ENCODE measurements around the gene NPC2. TPM values are rescaled to one million over a fixed set of nuclear protein-coding genes. Genes with fewer than 3 reads are reported as not detected.
A peak's percentile ranks its signal among the peaks of the same experiment; 100 is the strongest.

The NPC2 gene
- total and polyA plus RNA-seq, 5 donors from 2014 or later: 33.1 to 144 (median 102) TPM

GRCh38 chr14:74504874-74505720 lies 12.0 kb upstream of the NPC2 start:
- no peaks in the 10 kb centered on the region for H3K27me3 ChIP-seq (ENCODE audit: control insufficient read depth, insufficient read depth, low read length)
- no peak for ATAC-seq (ENCODE audit: low read depth in 2 of 2)
- DNase-seq: no peak
- H3K4me1 ChIP-seq (ENCODE audit: control insufficient read depth, insufficient read depth, low read length, poor library complexity, severe bottlenecking): no peaks in the 10 kb centered on the region
- no peak overlapping the region for H3K27ac ChIP-seq (ENCODE audit: insufficient read depth, low read length, poor library complexity, severe bottlenecking)
- no peak overlapping the region for H3K4me3 ChIP-seq (ENCODE audit: low read depth, low read length)
- no peaks in the 10 kb centered on the region for H3K36me3 ChIP-seq (ENCODE audit: control insufficient read depth, insufficient read depth, low read length)
- Mint-ChIP-seq H3K4me1 (peaks cover 0 to 7% (median 3%) of the 10 kb centered on the region in 4 donors), H3K36me3 (no peaks in the 10 kb centered on the region), H3K9me3 (no peaks in the 10 kb centered on the region), H3K4me3 (no peak overlapping the region), H3K27ac (no peak overlapping the region), H3K27me3 (no peaks in the 10 kb centered on the region)
- no peaks in the 10 kb centered on the region for H3K9me3 ChIP-seq (ENCODE audit: control insufficient read depth in 2 of 2, low read length in 2 of 2)

- no peaks in the 10 kb centered on the region for H3K9me3 Mint-ChIP-seq
- no peaks in the 10 kb centered on the region for H3K9me3 ChIP-seq (ENCODE audit: control insufficient read depth in 2 of 2, low read length in 2 of 2)
- DNase-seq (no peak), ATAC-seq (ENCODE audit: low read depth in 2 of 2) (no peak)
- H3K27ac Mint-ChIP-seq: peak overlapping the region in 2 of 3 donors; percentile 11 to 60
- H3K4me3 Mint-ChIP-seq: no peak overlapping the region
- H3K27ac ChIP-seq (ENCODE audit: insufficient read depth, low read length, poor library complexity, severe bottlenecking): no peak overlapping the region
- no peaks in the 10 kb centered on the region for H3K36me3 Mint-ChIP-seq
- no peak overlapping the region for H3K4me3 ChIP-seq (ENCODE audit: low read depth, low read length)
- H3K36me3 ChIP-seq (ENCODE audit: control insufficient read depth, insufficient read depth, low read length): no peaks in the 10 kb centered on the region
- H3K4me1 ChIP-seq (ENCODE audit: control insufficient read depth, insufficient read depth, low read length, poor library complexity, severe bottlenecking): no peaks in the 10 kb centered on the region
- H3K4me1 Mint-ChIP-seq: peaks cover 0 to 7% (median 5%) of the 10 kb centered on the region in 4 donors
- H3K27me3 Mint-ChIP-seq: no peaks in the 10 kb centered on the region
- H3K27me3 ChIP-seq (ENCODE audit: control insufficient read depth, insufficient read depth, low read length): no peaks in the 10 kb centered on the region
These were observed 11.3 kb upstream of the NPC2 start for GRCh38 chr14:74504412-74504811.

- Mint-ChIP-seq H3K27ac (peak overlapping the region in 2 of 3 donors; percentile 11 to 60), H3K4me3 (no peak overlapping the region), H3K4me1 (peaks cover 0 to 11% (median 8%) of the 10 kb centered on the region in 4 donors)
These were observed 10.8 kb upstream of the NPC2 start for GRCh38 chr14:74503938-74504335.

GRCh38 chr14:74503291-74503937 lies 10.3 kb upstream of the NPC2 start:
- Histone ChIP-seq H3K27me3 (ENCODE audit: control insufficient read depth, insufficient read depth, low read length) (no peaks in the 10 kb centered on the region), H3K36me3 (ENCODE audit: control insufficient read depth, insufficient read depth, low read length) (no peaks in the 10 kb centered on the region), H3K4me1 (ENCODE audit: control insufficient read depth, insufficient read depth, low read length, poor library complexity, severe bottlenecking) (no peaks in the 10 kb centered on the region), H3K9me3 (ENCODE audit: control insufficient read depth in 2 of 2, low read length in 2 of 2) (no peaks in the 10 kb centered on the region), H3K27ac (ENCODE audit: insufficient read depth, low read length, poor library complexity, severe bottlenecking) (no peak overlapping the region), H3K4me3 (ENCODE audit: low read depth, low read length) (no peak overlapping the region)
- Mint-ChIP-seq H3K4me1 (peaks cover 0 to 11% (median 9%) of the 10 kb centered on the region in 4 donors), H3K9me3 (no peaks in the 10 kb centered on the region), H3K36me3 (peaks cover 2% of the 10 kb centered on the region), H3K27me3 (no peaks in the 10 kb centered on the region), H3K27ac (no peak overlapping the region), H3K4me3 (no peak overlapping the region)
- ATAC-seq (ENCODE audit: low read depth in 2 of 2): no peak
- no peak for DNase-seq

More at GRCh38 chr14:74503938-74504335, 10.8 kb upstream of the NPC2 start:
- H3K27me3 ChIP-seq (ENCODE audit: control insufficient read depth, insufficient read depth, low read length): no peaks in the 10 kb centered on the region
- H3K36me3 ChIP-seq (ENCODE audit: control insufficient read depth, insufficient read depth, low read length): no peaks in the 10 kb centered on the region
- no peak for ATAC-seq (ENCODE audit: low read depth in 2 of 2)
- DNase-seq: no peak
- H3K9me3 ChIP-seq (ENCODE audit: control insufficient read depth in 2 of 2, low read length in 2 of 2): no peaks in the 10 kb centered on the region
- no peaks in the 10 kb centered on the region for H3K9me3 Mint-ChIP-seq
- no peaks in the 10 kb centered on the region for H3K36me3 Mint-ChIP-seq
- H3K27ac ChIP-seq (ENCODE audit: insufficient read depth, low read length, poor library complexity, severe bottlenecking): no peak overlapping the region
- no peak overlapping the region for H3K4me3 ChIP-seq (ENCODE audit: low read depth, low read length)
- no peaks in the 10 kb centered on the region for H3K4me1 ChIP-seq (ENCODE audit: control insufficient read depth, insufficient read depth, low read length, poor library complexity, severe bottlenecking)
- H3K27me3 Mint-ChIP-seq: no peaks in the 10 kb centered on the region

- Mint-ChIP-seq H3K36me3 (peaks cover 4% of the 10 kb centered on the region), H3K27me3 (no peaks in the 10 kb centered on the region), H3K4me3 (no peak overlapping the region), H3K9me3 (no peaks in the 10 kb centered on the region), H3K4me1 (peaks cover 0 to 15% (median 11%) of the 10 kb centered on the region in 4 donors), H3K27ac (no peak overlapping the region)
- no peaks in the 10 kb centered on the region for H3K36me3 ChIP-seq (ENCODE audit: control insufficient read depth, insufficient read depth, low read length)
- no peaks in the 10 kb centered on the region for H3K9me3 ChIP-seq (ENCODE audit: control insufficient read depth in 2 of 2, low read length in 2 of 2)
- ATAC-seq (ENCODE audit: low read depth in 2 of 2) (peak in 1 of 2 donors; percentile 19), DNase-seq (peak in 1 of 3 donors; percentile 43)
- no peaks in the 10 kb centered on the region for H3K4me1 ChIP-seq (ENCODE audit: control insufficient read depth, insufficient read depth, low read length, poor library complexity, severe bottlenecking)
- H3K4me3 ChIP-seq (ENCODE audit: low read depth, low read length): no peak overlapping the region
- H3K27me3 ChIP-seq (ENCODE audit: control insufficient read depth, insufficient read depth, low read length): no peaks in the 10 kb centered on the region
- no peak overlapping the region for H3K27ac ChIP-seq (ENCODE audit: insufficient read depth, low read length, poor library complexity, severe bottlenecking)
These were observed 9.3 kb upstream of the NPC2 start for GRCh38 chr14:74502236-74503019.

- Histone ChIP-seq H3K36me3 (ENCODE audit: control insufficient read depth, insufficient read depth, low read length) (no peaks in the 10 kb centered on the region), H3K4me3 (ENCODE audit: low read depth, low read length) (no peak overlapping the region), H3K27ac (ENCODE audit: insufficient read depth, low read length, poor library complexity, severe bottlenecking) (no peak overlapping the region), H3K4me1 (ENCODE audit: control insufficient read depth, insufficient read depth, low read length, poor library complexity, severe bottlenecking) (no peaks in the 10 kb centered on the region), H3K9me3 (ENCODE audit: control insufficient read depth in 2 of 2, low read length in 2 of 2) (no peaks in the 10 kb centered on the region), H3K27me3 (ENCODE audit: control insufficient read depth, insufficient read depth, low read length) (no peaks in the 10 kb centered on the region)
- Mint-ChIP-seq H3K9me3 (no peaks in the 10 kb centered on the region), H3K4me3 (no peak overlapping the region), H3K4me1 (peaks cover 0 to 15% (median 12%) of the 10 kb centered on the region in 4 donors), H3K27me3 (no peaks in the 10 kb centered on the region), H3K27ac (peak overlapping the region in 1 of 3 donors; percentile 60), H3K36me3 (peaks cover 4% of the 10 kb centered on the region)
- DNase-seq (no peak), ATAC-seq (ENCODE audit: low read depth in 2 of 2) (no peak)
These were observed 8.6 kb upstream of the NPC2 start for GRCh38 chr14:74501691-74502090.

- DNase-seq (no peak), ATAC-seq (ENCODE audit: low read depth in 2 of 2) (no peak)
- no peaks in the 10 kb centered on the region for H3K27me3 ChIP-seq (ENCODE audit: control insufficient read depth, insufficient read depth, low read length)
- Mint-ChIP-seq H3K27me3 (no peaks in the 10 kb centered on the region), H3K4me1 (peaks cover 0 to 19% (median 13%) of the 10 kb centered on the region in 4 donors), H3K27ac (no peak overlapping the region), H3K4me3 (no peak overlapping the region), H3K36me3 (peaks cover 7% of the 10 kb centered on the region), H3K9me3 (no peaks in the 10 kb centered on the region)
- H3K27ac ChIP-seq (ENCODE audit: insufficient read depth, low read length, poor library complexity, severe bottlenecking): no peak overlapping the region
- no peaks in the 10 kb centered on the region for H3K36me3 ChIP-seq (ENCODE audit: control insufficient read depth, insufficient read depth, low read length)
- peaks cover 3% of the 10 kb centered on the region for H3K4me1 ChIP-seq (ENCODE audit: control insufficient read depth, insufficient read depth, low read length, poor library complexity, severe bottlenecking)
- H3K9me3 ChIP-seq (ENCODE audit: control insufficient read depth in 2 of 2, low read length in 2 of 2): no peaks in the 10 kb centered on the region
- H3K4me3 ChIP-seq (ENCODE audit: low read depth, low read length): no peak overlapping the region
These were observed 8.1 kb upstream of the NPC2 start for GRCh38 chr14:74501135-74501614.

All from CD4-positive, CD25-positive, alpha-beta regulatory T cell (primary cell).